Tracheal epithelial cell (primary cell): ENCODE measurements around the gene RND3. TPM values are rescaled to one million over a fixed set of nuclear protein-coding genes. Genes with fewer than 3 reads are reported as not detected.

Experiments used
- total RNA-seq: library from RNA; depleted of rRNA; stranded (reverse); fragments of >200 nt; gene quantifications from 2 replicates; pipeline ENCODE4 v1.2.1, GENCODE V29; 2014

RND3 gene, protein sequence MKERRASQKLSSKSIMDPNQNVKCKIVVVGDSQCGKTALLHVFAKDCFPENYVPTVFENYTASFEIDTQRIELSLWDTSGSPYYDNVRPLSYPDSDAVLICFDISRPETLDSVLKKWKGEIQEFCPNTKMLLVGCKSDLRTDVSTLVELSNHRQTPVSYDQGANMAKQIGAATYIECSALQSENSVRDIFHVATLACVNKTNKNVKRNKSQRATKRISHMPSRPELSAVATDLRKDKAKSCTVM
- 100.0 and 308 TPM in 2 replicates for total RNA-seq

DNA sequence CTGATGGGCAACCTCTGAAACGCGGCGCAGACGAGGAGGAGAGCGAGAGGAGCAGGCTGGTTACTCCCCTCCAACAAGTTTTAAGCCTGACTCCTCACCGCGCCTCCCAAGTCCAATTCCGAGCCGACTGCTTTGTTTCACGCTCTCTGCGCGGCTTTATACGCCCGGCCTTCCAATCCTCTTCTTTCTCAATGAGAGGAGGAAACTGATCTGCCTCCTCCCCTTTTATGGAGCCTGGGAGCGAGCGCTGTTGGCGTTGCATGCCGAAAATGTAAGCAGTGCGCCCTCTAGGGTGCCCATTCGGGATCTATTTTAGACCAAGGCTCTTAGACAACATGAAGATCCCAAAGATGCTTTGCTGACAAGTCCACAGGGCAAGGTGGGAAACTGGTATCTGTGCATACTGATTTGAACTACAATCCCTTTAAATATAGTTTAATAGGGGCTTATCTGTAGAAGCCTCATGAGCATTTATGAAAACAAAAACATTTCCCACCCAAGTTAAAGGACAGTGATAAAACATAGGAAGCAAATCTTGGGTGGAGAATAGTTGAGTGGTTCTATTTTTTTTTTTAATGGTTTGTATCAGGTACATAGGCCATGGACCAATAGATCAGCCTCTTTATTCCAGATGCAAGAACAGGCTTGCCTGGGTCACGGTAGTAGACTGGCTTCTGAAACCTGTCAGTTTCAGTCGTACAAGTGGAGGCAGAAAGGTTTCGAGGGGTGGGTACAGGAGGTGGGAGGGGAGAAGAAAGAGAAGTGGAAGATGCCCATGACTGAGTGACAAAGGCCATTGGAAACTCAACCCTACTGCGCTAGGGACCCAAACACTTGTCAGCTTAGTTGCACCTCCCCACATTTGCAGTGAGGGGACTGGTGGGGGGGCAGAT lies at the start of gene RND3:
Gene RND3 (minus strand): TSS at position 131 of the 893 bp plus-strand sequence. CDS start 250 bp downstream, outside the sequence.

